SK-N-SH (cell line): ENCODE data around the gene CATSPERE. TPM values are rescaled to one million over a fixed set of nuclear protein-coding genes. Genes with fewer than 3 reads are reported as not detected.

ENCODE experiments used
- CTCF ChIA-PET: fragments of 300-600, 350-600 bp; formaldehyde crosslinking; extraction: SDS; loops from one replicate; lab custom pipeline; 2021; lab: Yijun Ruan, JAX
- POLR2A ChIA-PET: fragments of 350-600 bp; sonication (Branson Sonifier 250); formaldehyde crosslinking; extraction: SDS; loops from one replicate; lab custom pipeline; 2020; ENCODE audit warnings: antibody characterized with exemption, inconsistent platforms; lab: Yijun Ruan, JAX
- DNase-seq: peaks from one replicate; pipeline ENCODE4 v3.0.0; 2012
- H2AFZ ChIP-seq: fragments of 200-600 bp; sonication (generic); 2 replicates; pipeline ENCODE4 v1.8.1; 2016; ENCODE audit warnings: antibody characterized with exemption, mild to moderate bottlenecking, low read depth
- H3F3A ChIP-seq: fragments of 200-600 bp; sonication (generic); replicated peaks from 2 replicates; pipeline ENCODE3; 2016; ENCODE audit warnings: antibody characterized with exemption, mild to moderate bottlenecking; ENCODE audit not compliant: insufficient read depth
- H3K27ac ChIP-seq, 2 experiments: fragments of 200-500 bp in 1 of 2; fragments of 200-600 bp in 1 of 2; sonication (Bioruptor generic) in 1 of 2; sonication (generic), shearing (Covaris generic) in 1 of 2; 2 replicates each; pipeline versions ENCODE4 v1.5.1 to v1.6.1; 2014 to 2016; ENCODE audit warnings: low read depth in 2 of 2, inconsistent platforms in 1 of 2, low read length in 1 of 2, mild to moderate bottlenecking in 1 of 2, mixed read lengths in 1 of 2
- H3K27me3 ChIP-seq: fragments of 200-600 bp; sonication (generic), shearing (Covaris generic); 2 replicates; pipeline ENCODE4 v1.6.1; 2016; ENCODE audit warnings: mixed run types; ENCODE audit not compliant: insufficient read depth
- H3K36me3 ChIP-seq, 2 experiments: fragments of 200-500 bp in 1 of 2; fragments of 200-600 bp in 1 of 2; sonication (Bioruptor generic) in 1 of 2; sonication (generic) in 1 of 2; replicated peaks in 1 of 2; 2 replicates each; pipeline versions ENCODE3 to v1.5.1; 2014 to 2016; ENCODE audit warnings: low read length in 1 of 2, mild to moderate bottlenecking in 1 of 2; ENCODE audit not compliant: insufficient read depth in 2 of 2, control insufficient read depth in 1 of 2
- H3K4me1 ChIP-seq, 2 experiments: fragments of 200-500 bp in 1 of 2; fragments of 200-600 bp in 1 of 2; sonication (Bioruptor generic) in 1 of 2; sonication (generic), shearing (Covaris generic) in 1 of 2; 2 replicates each; pipeline versions ENCODE4 v1.5.1 to v1.6.1; 2014 to 2016; ENCODE audit warnings: low read depth in 1 of 2, low read length in 1 of 2, mixed run types in 1 of 2; ENCODE audit not compliant: insufficient read depth in 2 of 2, control insufficient read depth in 1 of 2
- H3K4me2 ChIP-seq: fragments of 200-600 bp; sonication (generic), shearing (Covaris generic); 2 replicates; pipeline ENCODE4 v1.6.1; 2017; ENCODE audit warnings: mixed run types
- H3K4me3 ChIP-seq, 2 experiments: fragments of 200-500 bp in 1 of 2; fragments of 200-600 bp in 1 of 2; sonication (Bioruptor generic) in 1 of 2; sonication (generic), shearing (Covaris generic) in 1 of 2; 2 replicates each; pipeline versions ENCODE4 v1.5.1 to v1.8.1; 2014 to 2016; ENCODE audit warnings: low read depth in 2 of 2, inconsistent platforms in 1 of 2, low read length in 1 of 2, mild to moderate bottlenecking in 1 of 2, mixed read lengths in 1 of 2, moderate library complexity in 1 of 2
- H3K79me2 ChIP-seq: fragments of 200-600 bp; sonication (generic); 2 replicates; pipeline ENCODE4 v1.8.1; 2017; ENCODE audit warnings: mild to moderate bottlenecking; ENCODE audit not compliant: insufficient read depth
- H3K9ac ChIP-seq: fragments of 200-600 bp; sonication (generic); 2 replicates; pipeline ENCODE4 v1.6.1; 2017; ENCODE audit warnings: mixed run types
- H3K9me2 ChIP-seq: fragments of 200-600 bp; sonication (generic); 2 replicates; pipeline ENCODE4 v1.6.1; 2017; ENCODE audit warnings: mixed run types
- H3K9me3 ChIP-seq: fragments of 200-600 bp; sonication (generic); 2 replicates; pipeline ENCODE4 v1.6.1; 2017; ENCODE audit warnings: mixed run types, mild to moderate bottlenecking, moderate library complexity
- H4K20me1 ChIP-seq: fragments of 200-600 bp; sonication (generic); 2 replicates; pipeline ENCODE4 v1.6.1; 2017; ENCODE audit warnings: mild to moderate bottlenecking, mixed run types; ENCODE audit not compliant: insufficient read depth
- CHD2 ChIP-seq: fragments of 150-350 bp; IDR thresholded peaks from 2 replicates; pipeline ENCODE4 v1.6.1; 2018; ENCODE audit warnings: low read length; ENCODE audit not compliant: partially characterized antibody
- FOXM1 ChIP-seq: IDR thresholded peaks from 2 replicates; pipeline ENCODE4 v1.4.0; 2012; ENCODE audit warnings: low read depth, mild to moderate bottlenecking
- GATA2 ChIP-seq: sonication (generic); formaldehyde crosslinking; IDR thresholded peaks from 2 replicates; pipeline ENCODE4 v1.5.0; 2020; ENCODE audit warnings: mild to moderate bottlenecking, missing genetic modification reagents
- RXRA ChIP-seq: IDR thresholded peaks from 2 replicates; pipeline ENCODE4 v1.4.0; 2012; ENCODE audit warnings: low read depth, mild to moderate bottlenecking, borderline replicate concordance
- WGBS: methylation state at CpG from one replicate; pipeline ENCODE4 v1.1.6; 2017; ENCODE audit warnings: low lambda C conversion rate; 5-methylcytosine and 5-hydroxymethylcytosine counted together
- polyA plus RNA-seq, 3 experiments: library from polyadenylated mRNA; depleted of rRNA; stranded (reverse); fragments of >200 nt; gene quantifications; 2 replicates each; pipeline ENCODE4 v1.2.3, GENCODE V29; 2012
- TF ChIP-seq, protein P1 (sequence below): IDR thresholded peaks from 2 replicates; pipeline ENCODE4 v1.4.0; 2012; ENCODE audit warnings: low read depth, borderline replicate concordance
- TF ChIP-seq, protein P2 (sequence below): fragments of 150-350 bp; IDR thresholded peaks from 2 replicates; pipeline ENCODE4 v1.6.1; 2017; ENCODE audit warnings: antibody characterized with exemption, low read length, low read depth, borderline replicate concordance
- TF ChIP-seq, protein P3 (sequence below): IDR thresholded peaks from 2 replicates; pipeline ENCODE4 v1.4.0; 2012; ENCODE audit warnings: low read depth, borderline replicate concordance

The CATSPERE gene
- polyA plus RNA-seq, 1 of the 3 experiments (the other 2 are of a cell fraction), result 0.30 TPM

DNA sequence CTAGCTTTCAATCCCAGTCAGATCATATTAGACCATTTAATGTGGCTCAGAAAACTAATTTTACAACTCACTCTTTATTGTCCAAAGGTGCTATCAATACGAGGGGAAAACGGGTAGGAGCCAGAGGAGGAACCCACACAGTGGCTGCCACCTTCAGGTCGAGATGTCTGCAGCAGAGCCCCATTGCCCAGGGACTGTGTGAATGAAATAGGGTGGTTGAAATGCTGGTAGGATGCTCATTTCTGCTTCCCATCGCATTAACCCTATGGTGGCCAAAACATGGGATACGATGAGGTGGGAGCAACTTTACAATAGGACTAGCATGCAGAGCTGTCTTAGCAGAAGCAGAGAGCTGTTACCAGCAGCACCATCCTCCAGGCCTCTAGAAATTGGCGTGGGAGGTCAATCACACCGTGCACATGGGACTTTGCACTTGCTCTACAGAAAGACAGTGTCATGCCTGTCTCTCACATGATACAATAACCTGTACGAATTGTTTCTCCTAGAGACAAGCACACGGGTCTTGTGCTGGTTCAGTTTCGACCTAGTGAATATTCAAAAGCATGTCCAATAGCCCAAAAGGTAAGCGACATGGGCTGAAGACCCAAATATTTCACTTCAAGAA is 122.4 kb downstream of the CATSPERE start:
- no peaks in the 10 kb centered on the region for H3K27me3 ChIP-seq
- no peaks in the 10 kb centered on the region for H3K79me2 ChIP-seq
- no peaks in the 10 kb centered on the region for H3K36me3 ChIP-seq
- no peaks in the 10 kb centered on the region for H4K20me1 ChIP-seq
- peaks cover 7% of the 10 kb centered on the region; the same call in 1 of the 2 replicates for H3K9me3 ChIP-seq
- POLR2A ChIA-PET, result no interaction called here
- no peaks in the 10 kb centered on the region for H3K9me2 ChIP-seq
- TF ChIP-seq, protein P1, sequence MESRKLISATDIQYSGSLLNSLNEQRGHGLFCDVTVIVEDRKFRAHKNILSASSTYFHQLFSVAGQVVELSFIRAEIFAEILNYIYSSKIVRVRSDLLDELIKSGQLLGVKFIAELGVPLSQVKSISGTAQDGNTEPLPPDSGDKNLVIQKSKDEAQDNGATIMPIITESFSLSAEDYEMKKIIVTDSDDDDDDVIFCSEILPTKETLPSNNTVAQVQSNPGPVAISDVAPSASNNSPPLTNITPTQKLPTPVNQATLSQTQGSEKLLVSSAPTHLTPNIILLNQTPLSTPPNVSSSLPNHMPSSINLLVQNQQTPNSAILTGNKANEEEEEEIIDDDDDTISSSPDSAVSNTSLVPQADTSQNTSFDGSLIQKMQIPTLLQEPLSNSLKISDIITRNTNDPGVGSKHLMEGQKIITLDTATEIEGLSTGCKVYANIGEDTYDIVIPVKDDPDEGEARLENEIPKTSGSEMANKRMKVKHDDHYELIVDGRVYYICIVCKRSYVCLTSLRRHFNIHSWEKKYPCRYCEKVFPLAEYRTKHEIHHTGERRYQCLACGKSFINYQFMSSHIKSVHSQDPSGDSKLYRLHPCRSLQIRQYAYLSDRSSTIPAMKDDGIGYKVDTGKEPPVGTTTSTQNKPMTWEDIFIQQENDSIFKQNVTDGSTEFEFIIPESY, result no peak
- TF ChIP-seq FOXM1 (no peak), GATA2 (CRISPR knock-in tag) (no peak), CHD2 (no peak)
- TF ChIP-seq, protein P2, sequence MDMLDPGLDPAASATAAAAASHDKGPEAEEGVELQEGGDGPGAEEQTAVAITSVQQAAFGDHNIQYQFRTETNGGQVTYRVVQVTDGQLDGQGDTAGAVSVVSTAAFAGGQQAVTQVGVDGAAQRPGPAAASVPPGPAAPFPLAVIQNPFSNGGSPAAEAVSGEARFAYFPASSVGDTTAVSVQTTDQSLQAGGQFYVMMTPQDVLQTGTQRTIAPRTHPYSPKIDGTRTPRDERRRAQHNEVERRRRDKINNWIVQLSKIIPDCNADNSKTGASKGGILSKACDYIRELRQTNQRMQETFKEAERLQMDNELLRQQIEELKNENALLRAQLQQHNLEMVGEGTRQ, result no peak
- TF ChIP-seq, all 33 proteins: peak for 0
- Histone ChIP-seq H3K4me3 (no peak overlapping the region), H3K4me2 (no peak overlapping the region), H3K27ac (no peak overlapping the region), H2AFZ (no peak overlapping the region), H3K4me1 (no peaks in the 10 kb centered on the region), H3K9ac (no peak overlapping the region), H3F3A (no peaks in the 10 kb centered on the region)
- no peak for DNase-seq
- CTCF ChIA-PET, result no interaction called here
- 61% methylated on average over 11 of the region's 11 CpGs for WGBS

DNA sequence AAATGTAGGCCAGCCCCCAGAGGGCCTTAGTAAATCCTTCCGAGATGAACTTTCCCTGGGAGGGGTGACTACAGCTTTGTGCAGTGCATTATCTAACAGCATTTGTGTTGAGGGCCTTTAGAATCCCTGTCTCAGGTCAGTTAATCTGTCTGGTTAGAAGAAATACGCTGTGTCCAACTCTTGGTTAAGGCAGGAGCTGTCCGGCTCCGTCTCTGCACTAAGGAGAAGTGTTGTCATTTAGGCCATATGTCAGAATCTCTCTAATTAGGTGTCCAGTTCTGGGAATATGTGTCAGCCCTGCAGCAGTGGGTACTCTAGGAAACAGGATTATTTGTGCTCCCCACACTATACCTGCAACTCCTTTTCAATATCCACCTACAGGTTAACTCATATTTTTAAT is 124.8 kb downstream of the CATSPERE start:
- no peak overlapping the region for H2AFZ ChIP-seq
- no peaks in the 10 kb centered on the region for H3K9me3 ChIP-seq
- H3K79me2 ChIP-seq, result no peaks in the 10 kb centered on the region
- no peaks in the 10 kb centered on the region for H4K20me1 ChIP-seq
- TF ChIP-seq, protein P3, sequence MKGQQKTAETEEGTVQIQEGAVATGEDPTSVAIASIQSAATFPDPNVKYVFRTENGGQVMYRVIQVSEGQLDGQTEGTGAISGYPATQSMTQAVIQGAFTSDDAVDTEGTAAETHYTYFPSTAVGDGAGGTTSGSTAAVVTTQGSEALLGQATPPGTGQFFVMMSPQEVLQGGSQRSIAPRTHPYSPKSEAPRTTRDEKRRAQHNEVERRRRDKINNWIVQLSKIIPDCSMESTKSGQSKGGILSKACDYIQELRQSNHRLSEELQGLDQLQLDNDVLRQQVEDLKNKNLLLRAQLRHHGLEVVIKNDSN, result no peak
- no peak for TF ChIP-seq RXRA
- TF ChIP-seq GATA2 (CRISPR knock-in tag), result no peak
- H3K9me2 ChIP-seq, result no peaks in the 10 kb centered on the region; the same call in 1 of the 2 replicates
- H3F3A ChIP-seq, result no peaks in the 10 kb centered on the region
- no peak overlapping the region for H3K27ac ChIP-seq
- CTCF ChIA-PET, result interaction anchor here (1.5 kb wide), 1 partner anchor 18 kb away, joined by 6 read pairs; no protein-coding TSS in a partner anchor
- no peak overlapping the region for H3K4me3 ChIP-seq
- no peak for DNase-seq
- 85% methylated on average over 4 of the region's 4 CpGs for WGBS
- no peak overlapping the region for H3K9ac ChIP-seq
- no peak overlapping the region for H3K4me2 ChIP-seq
- no peaks in the 10 kb centered on the region for H3K27me3 ChIP-seq
- H3K4me1 ChIP-seq, result no peaks in the 10 kb centered on the region
- no peaks in the 10 kb centered on the region for H3K36me3 ChIP-seq
- POLR2A ChIA-PET, result no interaction called here
